Kidney (tissue), 14 donors: ENCODE measurements around the gene KCTD19. TPM values are rescaled to one million over a fixed set of nuclear protein-coding genes. Genes with fewer than 3 reads are reported as not detected.

ENCODE experiments used
- DNase-seq, 5 donors: peaks; one replicate each; pipeline ENCODE4 v3.0.0-alpha.2; 2013 to 2020
- FAIRE-seq: peaks from 2 replicates; lab custom pipeline; 2012; peaks lifted over from hg19 to GRCh38; lab: Jason Lieb, UNC
- H3K27ac ChIP-seq, 2 donors: one replicate each; pipeline ENCODE4 v1.7.0; 2013; ENCODE audit warnings: low read depth in 2 of 2, low read length in 2 of 2, inconsistent platforms in 1 of 2
- H3K27me3 ChIP-seq: one replicate; pipeline ENCODE4 v1.7.1; 2013; ENCODE audit warnings: low read length, inconsistent platforms; ENCODE audit not compliant: control insufficient read depth, insufficient read depth
- H3K36me3 ChIP-seq, 3 donors: one replicate each; pipeline versions ENCODE4 v1.7.0 to v1.7.1; 2013; ENCODE audit warnings: low read length in 3 of 3, control low read depth in 1 of 3, inconsistent platforms in 1 of 3; ENCODE audit not compliant: insufficient read depth in 3 of 3, control insufficient read depth in 2 of 3
- H3K4me1 ChIP-seq, 3 donors: one replicate each; pipeline versions ENCODE4 v1.7.0 to v1.7.1; 2013; ENCODE audit warnings: low read length in 3 of 3, inconsistent platforms in 1 of 3, low read depth in 1 of 3; ENCODE audit not compliant: control insufficient read depth in 2 of 3, insufficient read depth in 2 of 3
- H3K4me3 ChIP-seq, 3 donors: one replicate each; pipeline versions ENCODE4 v1.7.0 to v1.8.1; 2013; ENCODE audit warnings: low read length in 3 of 3, control low read depth in 1 of 3, inconsistent platforms in 1 of 3
- H3K9ac ChIP-seq, 3 donors: one replicate each; pipeline versions ENCODE4 v1.7.0 to v1.7.1; 2013; ENCODE audit warnings: low read length in 3 of 3, control low read depth in 1 of 3, inconsistent platforms in 1 of 3
- H3K9me3 ChIP-seq, 3 donors: one replicate each; pipeline versions ENCODE4 v1.7.0 to v1.7.1; 2013; ENCODE audit warnings: low read length in 3 of 3, control low read depth in 1 of 3, inconsistent platforms in 1 of 3; ENCODE audit not compliant: control insufficient read depth in 2 of 3, insufficient read depth in 1 of 3
- CTCF ChIP-seq: IDR thresholded peaks from 3 replicates; pipeline ENCODE4 v1.5.1; 2012; ENCODE audit warnings: mild to moderate bottlenecking, moderate library complexity, borderline replicate concordance; ENCODE audit not compliant: insufficient read depth; ENCODE audit errors: extremely low read depth
- intact Hi-C: fragments of 100-400 bp; cut with DNase I; formaldehyde crosslinking; loops from one replicate; pipeline ENCODE4 v1.11.1; 2022
- polyA plus RNA-seq: library from polyadenylated mRNA; stranded (reverse); fragments of 350-450 nt; fragmentation: Illumina TruSeq; extraction: RNeasy Lipid Tissue Mini Kit (QIAGEN cat#74804); gene quantifications from one replicate; pipeline ENCODE4 v1.2.3, GENCODE V29; 2014; ENCODE audit warnings: low read depth, low replicate concordance; ENCODE audit not compliant: insufficient read depth
- total RNA-seq: library from RNA; stranded (reverse); fragmentation: NEBNext Ultra II Directional; extraction: Animal tissue kit (Norgen Biotek cat#: 25700); gene quantifications from one replicate; pipeline ENCODE4 v1.2.1, GENCODE V29; 2021
- donor health status: control.
- donor health status: control.
- donor health status: control.
- donor health status: control.
- donor health status: control.
- donor health status: DM: yes; HTN: yes; CAD: no.
- donor health status: Normal renal cell carcinoma (clear cell type).

KCTD19 gene
- total and polyA plus RNA-seq, 2 donors from 2014 or later = 0.31 TPM; not detected in 1

GRCh38 chr16:67346341-67346740, 19.8 kb upstream of the KCTD19 start:
- Histone ChIP-seq H3K4me1 (no peaks in the 10 kb centered on the region), H3K27ac (no peak overlapping the region), H3K4me3 (no peak overlapping the region), H3K9me3 (no peaks in the 10 kb centered on the region), H3K27me3 (no peaks in the 10 kb centered on the region), H3K36me3 (no peaks in the 10 kb centered on the region), H3K9ac (no peak overlapping the region)
- DNase-seq (no peak), FAIRE-seq (no peak)
- TF ChIP-seq CTCF = no peak
- intact Hi-C loops = no loop called here

GRCh38 chr16:67345401-67345800, 18.9 kb upstream of the KCTD19 start:
- Histone ChIP-seq H3K27ac (no peak overlapping the region), H3K27me3 (no peaks in the 10 kb centered on the region), H3K9me3 (no peaks in the 10 kb centered on the region), H3K9ac (no peak overlapping the region), H3K4me3 (no peak overlapping the region), H3K4me1 (no peaks in the 10 kb centered on the region), H3K36me3 (no peaks in the 10 kb centered on the region)
- intact Hi-C loops = no loop called here
- DNase-seq (no peak), FAIRE-seq (no peak)
- TF ChIP-seq CTCF = no peak

DNA sequence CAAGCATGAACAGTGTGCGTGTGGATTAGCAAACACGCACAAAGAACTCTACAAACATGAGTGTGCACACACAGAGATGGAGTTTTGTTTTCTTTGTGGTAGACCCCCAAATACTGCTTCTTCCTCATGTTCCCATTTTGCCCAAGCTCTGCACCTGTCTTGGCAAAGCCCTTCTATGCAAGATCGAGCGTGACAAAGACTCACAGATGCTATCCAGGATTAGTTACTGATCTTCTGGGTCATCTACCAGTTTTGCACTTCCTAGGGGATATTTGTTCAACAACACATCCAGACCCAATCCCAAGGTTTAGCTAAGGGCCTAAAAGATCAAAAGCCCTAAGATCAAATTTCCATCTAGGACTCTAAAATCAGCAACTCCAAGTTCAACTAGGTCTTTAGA, 16.1 kb upstream of the KCTD19 start:
- H3K4me3 ChIP-seq = no peak overlapping the region
- H3K27ac ChIP-seq = no peak overlapping the region
- intact Hi-C loops = no loop called here
- no peaks in the 10 kb centered on the region for H3K27me3 ChIP-seq
- DNase-seq = no peak
- no peaks in the 10 kb centered on the region for H3K36me3 ChIP-seq
- no peak overlapping the region for H3K9ac ChIP-seq
- no peaks in the 10 kb centered on the region for H3K9me3 ChIP-seq
- no peak for TF ChIP-seq CTCF
- no peaks in the 10 kb centered on the region for H3K4me1 ChIP-seq
- no peak for FAIRE-seq

GRCh38 chr16:67341250-67341649, 14.7 kb upstream of the KCTD19 start:
- Histone ChIP-seq H3K36me3 (no peaks in the 10 kb centered on the region), H3K4me3 (no peak overlapping the region), H3K27me3 (no peaks in the 10 kb centered on the region), H3K9ac (no peak overlapping the region), H3K9me3 (no peaks in the 10 kb centered on the region), H3K27ac (no peak overlapping the region), H3K4me1 (no peaks in the 10 kb centered on the region)
- TF ChIP-seq CTCF = no peak
- no peak for FAIRE-seq
- intact Hi-C loops = no loop called here
- DNase-seq = no peak
